ENCODE measurements around the gene DNAH11. TPM values are rescaled to one million over a fixed set of nuclear protein-coding genes. Genes with fewer than 3 reads are reported as not detected.

Gene DNAH11
- total RNA-seq, 1 experiment from 2014 or later: 2.0 TPM

DNA sequence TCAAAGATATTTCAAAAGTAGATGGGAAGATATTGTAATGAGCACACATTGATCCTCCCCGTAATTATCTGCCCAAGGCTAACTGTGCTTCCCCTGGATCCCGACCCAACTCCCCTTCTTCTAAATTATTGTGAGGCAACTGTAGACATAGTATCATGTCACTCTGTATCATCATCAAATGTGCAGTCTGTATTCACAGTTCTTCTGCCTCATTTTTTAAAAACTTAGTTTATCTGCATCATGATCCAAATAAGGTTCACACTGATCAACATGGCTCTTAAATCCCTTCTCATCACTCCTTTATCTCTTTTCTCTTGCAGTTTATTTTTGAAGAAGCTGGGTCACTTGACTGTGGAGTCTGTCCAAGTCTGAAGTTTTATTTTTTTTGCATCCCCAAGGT is 375.4 kb downstream of the DNAH11 start:
- intact Hi-C loops (cut with micrococcal nuclease; ENCODE audit: unreplicated experiment): no loop called here
- TF ChIP-seq, protein P1, sequence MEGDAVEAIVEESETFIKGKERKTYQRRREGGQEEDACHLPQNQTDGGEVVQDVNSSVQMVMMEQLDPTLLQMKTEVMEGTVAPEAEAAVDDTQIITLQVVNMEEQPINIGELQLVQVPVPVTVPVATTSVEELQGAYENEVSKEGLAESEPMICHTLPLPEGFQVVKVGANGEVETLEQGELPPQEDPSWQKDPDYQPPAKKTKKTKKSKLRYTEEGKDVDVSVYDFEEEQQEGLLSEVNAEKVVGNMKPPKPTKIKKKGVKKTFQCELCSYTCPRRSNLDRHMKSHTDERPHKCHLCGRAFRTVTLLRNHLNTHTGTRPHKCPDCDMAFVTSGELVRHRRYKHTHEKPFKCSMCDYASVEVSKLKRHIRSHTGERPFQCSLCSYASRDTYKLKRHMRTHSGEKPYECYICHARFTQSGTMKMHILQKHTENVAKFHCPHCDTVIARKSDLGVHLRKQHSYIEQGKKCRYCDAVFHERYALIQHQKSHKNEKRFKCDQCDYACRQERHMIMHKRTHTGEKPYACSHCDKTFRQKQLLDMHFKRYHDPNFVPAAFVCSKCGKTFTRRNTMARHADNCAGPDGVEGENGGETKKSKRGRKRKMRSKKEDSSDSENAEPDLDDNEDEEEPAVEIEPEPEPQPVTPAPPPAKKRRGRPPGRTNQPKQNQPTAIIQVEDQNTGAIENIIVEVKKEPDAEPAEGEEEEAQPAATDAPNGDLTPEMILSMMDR (IDR thresholded peaks at IDR 0.05; ENCODE audit: insufficient read depth in 1 of 2, low read depth in 1 of 2, low read length in 1 of 2, severe bottlenecking in 1 of 2, unreplicated experiment in 1 of 2): no peak
- POLR2A ChIA-PET: no interaction called here
- no peaks in the 10 kb centered on the region for H3K36me3 ChIP-seq (ENCODE audit: control insufficient read depth, insufficient read depth, low read length)
- Mint-ChIP-seq H3K4me1 (ENCODE audit: low read depth, unreplicated experiment) (no peaks in the 10 kb centered on the region), H3K4me3 (ENCODE audit: unreplicated experiment) (no peak overlapping the region), H3K27ac (ENCODE audit: unreplicated experiment) (no peak overlapping the region), H3K9me3 (ENCODE audit: unreplicated experiment) (no peaks in the 10 kb centered on the region), H3K36me3 (ENCODE audit: insufficient read depth, unreplicated experiment) (no peaks in the 10 kb centered on the region), H3K27me3 (ENCODE audit: insufficient read depth, unreplicated experiment) (peaks cover 4% of the 10 kb centered on the region)
- BruUV-seq (replicated peaks): no TSS peak
- H3K4me1 ChIP-seq: no peaks in the 10 kb centered on the region
- DNase-seq: no peak
- H3K27me3 ChIP-seq (replicated peaks; ENCODE audit: control insufficient read depth, insufficient read depth, low read length): no peaks in the 10 kb centered on the region
- H3K9me3 ChIP-seq: no peaks in the 10 kb centered on the region
- CTCF ChIA-PET: no interaction called here
- no peak overlapping the region for H3K4me3 ChIP-seq (ENCODE audit: low read depth, low read length)

DNA sequence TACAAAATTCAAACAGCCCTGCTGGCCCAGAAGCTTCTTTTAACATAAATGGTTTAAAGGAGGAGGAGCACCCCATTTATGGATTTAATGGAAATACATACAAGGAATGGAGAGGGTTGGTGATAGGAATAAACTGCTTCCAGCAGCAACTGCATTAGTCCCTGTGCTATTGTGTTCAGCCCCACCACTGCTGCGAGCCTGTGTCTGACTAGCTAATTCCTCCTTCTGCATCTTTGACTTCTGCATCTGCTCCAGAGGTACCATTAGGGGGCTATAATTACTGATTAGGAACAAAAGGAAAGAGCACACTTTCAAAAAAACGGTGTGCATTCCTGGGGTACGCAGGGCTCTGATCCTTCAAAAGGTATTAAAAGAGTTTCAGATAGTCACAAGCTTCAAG is 378.1 kb downstream of the DNAH11 start:
- H3K36me3 ChIP-seq (ENCODE audit: control insufficient read depth, insufficient read depth, low read length): no peaks in the 10 kb centered on the region
- Mint-ChIP-seq H3K9me3 (ENCODE audit: unreplicated experiment) (no peaks in the 10 kb centered on the region), H3K27me3 (ENCODE audit: insufficient read depth, unreplicated experiment) (peaks cover 9% of the 10 kb centered on the region), H3K4me3 (ENCODE audit: unreplicated experiment) (no peak overlapping the region), H3K36me3 (ENCODE audit: insufficient read depth, unreplicated experiment) (no peaks in the 10 kb centered on the region), H3K27ac (ENCODE audit: unreplicated experiment) (no peak overlapping the region), H3K4me1 (ENCODE audit: low read depth, unreplicated experiment) (no peaks in the 10 kb centered on the region)
- BruUV-seq (replicated peaks): no TSS peak
- H3K4me1 ChIP-seq: no peaks in the 10 kb centered on the region
- no peaks in the 10 kb centered on the region for H3K9me3 ChIP-seq
- TF ChIP-seq, protein P1 (IDR thresholded peaks at IDR 0.05; ENCODE audit: insufficient read depth in 1 of 2, low read depth in 1 of 2, low read length in 1 of 2, severe bottlenecking in 1 of 2, unreplicated experiment in 1 of 2): no peak
- intact Hi-C loops (cut with micrococcal nuclease; ENCODE audit: unreplicated experiment): no loop called here
- no peak overlapping the region for H3K4me3 ChIP-seq (ENCODE audit: low read depth, low read length)
- no peak for DNase-seq
- POLR2A ChIA-PET: no interaction called here
- CTCF ChIA-PET: no interaction called here
- H3K27me3 ChIP-seq (replicated peaks; ENCODE audit: control insufficient read depth, insufficient read depth, low read length): no peaks in the 10 kb centered on the region

DNA sequence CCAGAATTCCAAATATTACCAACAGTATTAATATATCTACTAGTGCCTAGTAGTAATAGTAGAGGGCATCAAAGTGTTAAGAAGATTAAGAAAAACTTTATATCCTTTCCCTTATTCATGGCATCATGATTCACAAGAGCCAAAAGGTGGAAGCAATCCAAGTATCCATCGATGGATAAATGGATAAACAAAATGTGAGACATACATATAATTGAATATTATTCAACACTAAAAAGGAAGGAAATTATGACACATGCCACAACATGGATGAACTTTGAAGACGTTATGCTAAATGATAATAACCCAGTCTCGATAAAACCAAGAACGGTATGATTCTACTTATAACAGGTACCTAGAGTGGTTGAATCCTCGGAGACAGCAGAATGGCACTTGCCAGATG is 379.8 kb downstream of the DNAH11 start:
- no peaks in the 10 kb centered on the region for H3K9me3 Mint-ChIP-seq (ENCODE audit: unreplicated experiment)
- H3K36me3 Mint-ChIP-seq (ENCODE audit: insufficient read depth, unreplicated experiment): no peaks in the 10 kb centered on the region
- Histone ChIP-seq H3K4me3 (ENCODE audit: low read depth, low read length) (no peak overlapping the region), H3K9me3 (no peaks in the 10 kb centered on the region), H3K27me3 (replicated peaks; ENCODE audit: control insufficient read depth, insufficient read depth, low read length) (no peaks in the 10 kb centered on the region), H3K36me3 (ENCODE audit: control insufficient read depth, insufficient read depth, low read length) (no peaks in the 10 kb centered on the region), H3K4me1 (no peaks in the 10 kb centered on the region)
- TF ChIP-seq, protein P1 (IDR thresholded peaks at IDR 0.05; ENCODE audit: insufficient read depth in 1 of 2, low read depth in 1 of 2, low read length in 1 of 2, severe bottlenecking in 1 of 2, unreplicated experiment in 1 of 2): no peak
- H3K27ac Mint-ChIP-seq (ENCODE audit: unreplicated experiment): no peak overlapping the region
- POLR2A ChIA-PET: no interaction called here
- CTCF ChIA-PET: no interaction called here
- intact Hi-C loops (cut with micrococcal nuclease; ENCODE audit: unreplicated experiment): no loop called here
- BruUV-seq (replicated peaks): no TSS peak
- no peak for DNase-seq
- no peaks in the 10 kb centered on the region for H3K4me1 Mint-ChIP-seq (ENCODE audit: low read depth, unreplicated experiment)
- peaks cover 14% of the 10 kb centered on the region for H3K27me3 Mint-ChIP-seq (ENCODE audit: insufficient read depth, unreplicated experiment)
- H3K4me3 Mint-ChIP-seq (ENCODE audit: unreplicated experiment): no peak overlapping the region

Data from Caco-2 (cell line).